HepG2 (cell line): Measurements from ENCODE around the gene GATB. TPM values are rescaled to one million over a fixed set of nuclear protein-coding genes. Genes with fewer than 3 reads are reported as not detected.

Experiments
- CBX2 ChIP-seq, 2 experiments: fragments of 200-600 bp in 1 of 2; sonication (generic); formaldehyde crosslinking in 1 of 2; IDR thresholded peaks; 2 replicates each; pipeline versions ENCODE4 v1.7.0 to v1.8.1; 2018 to 2022; ENCODE audit warnings: low read depth in 2 of 2, low read length in 1 of 2, mild to moderate bottlenecking in 1 of 2, missing genetic modification reagents in 1 of 2
- IRF2 ChIP-seq: IDR thresholded peaks from 2 replicates; pipeline ENCODE4 v1.6.1; 2018; ENCODE audit warnings: missing genetic modification reagents, missing compliant biosample characterization
- PRDM10 ChIP-seq: sonication (generic); formaldehyde crosslinking; IDR thresholded peaks from 2 replicates; pipeline ENCODE4 v1.4.0; 2020; ENCODE audit warnings: low read depth, missing genetic modification reagents
- PRDM15 ChIP-seq: sonication (generic); formaldehyde crosslinking; IDR thresholded peaks from 2 replicates; pipeline ENCODE4 v1.4.0; 2020; ENCODE audit warnings: missing genetic modification reagents
- SRSF1 ChIP-seq: fragments of 200-400 bp; formaldehyde crosslinking; optimal IDR thresholded peaks from 2 replicates; pipeline ENCODE3; 2017; ENCODE audit warnings: mild to moderate bottlenecking, low read depth, low read length, moderate library complexity
- TEF ChIP-seq: sonication (generic); formaldehyde crosslinking; IDR thresholded peaks from 2 replicates; pipeline ENCODE4 v1.5.0; 2020; ENCODE audit warnings: missing genetic modification reagents
- TFDP2 ChIP-seq: sonication (generic); formaldehyde crosslinking; IDR thresholded peaks from 2 replicates; pipeline ENCODE4 v1.4.0; 2020; ENCODE audit warnings: missing genetic modification reagents
- TSC22D2 ChIP-seq: sonication (generic); formaldehyde crosslinking; IDR thresholded peaks from 2 replicates; pipeline ENCODE4 v1.5.1; 2020; ENCODE audit warnings: missing genetic modification reagents, mild to moderate bottlenecking, borderline replicate concordance
- ZBTB21 ChIP-seq: sonication (generic); formaldehyde crosslinking; IDR thresholded peaks from 2 replicates; pipeline ENCODE4 v1.4.0; 2020; ENCODE audit warnings: missing genetic modification reagents
- ZMYM3 ChIP-seq: sonication (generic); formaldehyde crosslinking; IDR thresholded peaks from 2 replicates; pipeline ENCODE4 v1.5.1; 2020; ENCODE audit warnings: mild to moderate bottlenecking, missing genetic modification reagents
- ZNF180 ChIP-seq: sonication (generic); formaldehyde crosslinking; IDR thresholded peaks from 2 replicates; pipeline ENCODE4 v1.4.0; 2020; ENCODE audit warnings: low read depth, missing genetic modification reagents, borderline replicate concordance
- ZNF609 ChIP-seq: sonication (generic); formaldehyde crosslinking; IDR thresholded peaks from 2 replicates; pipeline ENCODE4 v1.4.0; 2020; ENCODE audit warnings: mild to moderate bottlenecking, missing genetic modification reagents, borderline replicate concordance
- polyA plus RNA-seq, 8 experiments: library from polyadenylated mRNA; depleted of rRNA in 3 of 8; stranded (reverse) in 7 of 8; unstranded in 1 of 8; fragments of >200 nt; fragmentation: Illumina TruSeq in 4 of 8; extraction: Trizol in 4 of 8; gene quantifications; 2 replicates each; pipeline versions ENCODE4 v1.2.1 to v1.2.3, GENCODE V29; 2011 to 2016; ENCODE audit warnings: low read depth in 4 of 8, missing spikeins in 1 of 8, mixed read lengths in 1 of 8; ENCODE audit not compliant: insufficient read depth in 1 of 8
- total RNA-seq, 5 experiments: library from RNA; depleted of rRNA; stranded (reverse); fragments of >200 nt; fragmentation: Illumina TruSeq; extraction: Trizol; gene quantifications; 2 replicates each; pipeline ENCODE4 v1.2.3, GENCODE V29; 2016; ENCODE audit warnings: low read depth in 1 of 5

Gene GATB
- total and polyA plus RNA-seq, 2 of the 13 experiments (the other 11 are each of a cell fraction or from before 2014, with no cell fraction given) = 32.3 to 32.4 TPM

GRCh38 chr4:151760712-151761661 is at the start of gene GATB (continued):
- TF ChIP-seq ZNF609 (CRISPR knock-in tag) (no peak), CBX2 (IDR thresholded peaks at IDR 0.05; ENCODE audit: low read depth, low read length) (no peak), CBX2 (CRISPR knock-in tag; IDR thresholded peaks at IDR 0.05; ENCODE audit: low read depth) (no peak), IRF2 (peak; percentile 79; the same call in 1 of the 2 replicates), ZBTB21 (CRISPR knock-in tag) (no peak), TEF (CRISPR knock-in tag) (no peak), PRDM15 (CRISPR knock-in tag) (no peak), TSC22D2 (CRISPR knock-in tag) (no peak), ZNF180 (no peak), SRSF1 (peak; percentile 49), TFDP2 (no peak), ZMYM3 (CRISPR knock-in tag) (no peak), PRDM10 (CRISPR knock-in tag) (0 out of 2 replicates have a peak, but pooled peaks have one; percentile 24)
